Endothelial cell of umbilical vein (primary cell): ENCODE results near the gene TFAP2E. TPM values are rescaled to one million over a fixed set of nuclear protein-coding genes. Genes with fewer than 3 reads are reported as not detected.

Experiments used
- BruUV-seq: library from RNA; stranded (reverse); fragments of 400-500 nt; replicated peaks from 2 replicates; lab custom pipeline; 2021; lab: Mats Ljungman, UMichigan
- CTCF ChIA-PET: fragments of 300-600, 350-600 bp; sonication (Branson Sonifier 250); formaldehyde crosslinking; loops from one replicate; lab custom pipeline; 2021; ENCODE audit warnings: antibody characterized with exemption, inconsistent platforms; lab: Charles Lee
- POLR2A ChIA-PET: fragments of 300-600, 350-600 bp; sonication (Branson Sonifier 250); formaldehyde crosslinking; loops from one replicate; lab custom pipeline; 2021; ENCODE audit warnings: antibody characterized with exemption, inconsistent platforms; lab: Charles Lee
- DNase-seq: peaks from one replicate; pipeline ENCODE4 v3.0.0-alpha.2; 2011; ENCODE audit warnings: low read depth, low spot score
- FAIRE-seq: peaks from 2 replicates; lab custom pipeline; 2011; peaks lifted over from hg19 to GRCh38; lab: Jason Lieb, UNC
- H2AFZ ChIP-seq: 2 replicates; pipeline ENCODE4 v1.6.0; 2012; ENCODE audit warnings: low read depth, low read length, control low read depth, inconsistent platforms
- H3K27ac ChIP-seq: 2 replicates; pipeline ENCODE4 v1.5.1; 2011; ENCODE audit warnings: low read depth, mild to moderate bottlenecking, control low read depth, low read length, moderate library complexity; ENCODE audit not compliant: insufficient read depth
- H3K27me3 ChIP-seq, 2 experiments: 2 replicates each; pipeline versions ENCODE4 v1.6.0 to v1.6.1; 2011; ENCODE audit warnings: low read length in 2 of 2, mixed read lengths in 1 of 2; ENCODE audit not compliant: control insufficient read depth in 2 of 2, insufficient read depth in 2 of 2
- H3K36me3 ChIP-seq, 2 experiments: 2 replicates in 1 of 2; 3 replicates in 1 of 2; pipeline ENCODE4 v1.5.1; 2011; ENCODE audit warnings: low read length in 2 of 2, mild to moderate bottlenecking in 1 of 2, moderate library complexity in 1 of 2; ENCODE audit not compliant: control insufficient read depth in 2 of 2, insufficient read depth in 2 of 2; ENCODE audit errors: extremely low read depth in 1 of 2
- H3K4me1 ChIP-seq: 3 replicates; pipeline ENCODE4 v1.5.1; 2011; ENCODE audit warnings: mild to moderate bottlenecking, low read length; ENCODE audit not compliant: control insufficient read depth, insufficient read depth; ENCODE audit errors: extremely low read depth
- H3K4me2 ChIP-seq: 2 replicates; pipeline ENCODE4 v1.6.1; 2011; ENCODE audit warnings: low read length, control low read depth, mixed read lengths; ENCODE audit not compliant: insufficient read depth
- H3K4me3 ChIP-seq, 3 experiments: fragments of 200-600 bp in 1 of 3; sonication (generic), shearing (Covaris generic) in 1 of 3; replicated peaks in 1 of 3; 2 replicates each; pipeline ENCODE4 v1.5.1; 2011 to 2016; ENCODE audit warnings: control low read depth in 3 of 3, low read length in 3 of 3, mild to moderate bottlenecking in 2 of 3, inconsistent platforms in 1 of 3, low read depth in 1 of 3, moderate library complexity in 1 of 3; ENCODE audit not compliant: insufficient read depth in 1 of 3
- H3K79me2 ChIP-seq: 2 replicates; pipeline ENCODE4 v1.6.0; 2012; ENCODE audit warnings: low read length, inconsistent platforms; ENCODE audit not compliant: control insufficient read depth, insufficient read depth
- H3K9ac ChIP-seq: replicated peaks from 2 replicates; pipeline ENCODE3; 2011; ENCODE audit warnings: low read length, control low read depth; ENCODE audit not compliant: insufficient read depth; ENCODE audit errors: extremely low read depth
- H3K9me1 ChIP-seq: replicated peaks from 3 replicates; pipeline ENCODE4 v1.6.0; 2011; ENCODE audit warnings: mild to moderate bottlenecking, low read length; ENCODE audit not compliant: control insufficient read depth, insufficient read depth; ENCODE audit errors: extremely low read depth
- H3K9me3 ChIP-seq: replicated peaks from 2 replicates; pipeline ENCODE4 v1.5.1; 2012; ENCODE audit warnings: low read length, inconsistent platforms; ENCODE audit not compliant: control insufficient read depth, insufficient read depth
- H4K20me1 ChIP-seq: replicated peaks from 2 replicates; pipeline ENCODE3; 2011; ENCODE audit warnings: mild to moderate bottlenecking, low read length; ENCODE audit not compliant: control insufficient read depth, insufficient read depth; ENCODE audit errors: extremely low read depth
- EZH2 ChIP-seq: IDR thresholded peaks from 2 replicates; pipeline ENCODE4 v1.6.1; 2012; ENCODE audit warnings: borderline replicate concordance, low read depth, mild to moderate bottlenecking, moderate library complexity, low read length, inconsistent platforms; ENCODE audit not compliant: severe bottlenecking
- GATA2 ChIP-seq: IDR thresholded peaks from 2 replicates; pipeline ENCODE4 v1.7.0; 2011; ENCODE audit warnings: low read depth, mild to moderate bottlenecking, moderate library complexity, mixed read lengths, low read length; ENCODE audit not compliant: insufficient read length, insufficient read depth
- JUN ChIP-seq: IDR thresholded peaks from 2 replicates; pipeline ENCODE4 v1.6.1; 2011; ENCODE audit warnings: borderline replicate concordance, low read depth; ENCODE audit not compliant: insufficient read length, insufficient read depth
- POLR2A ChIP-seq: IDR thresholded peaks from 2 replicates; pipeline ENCODE4 v1.6.1; 2012; ENCODE audit warnings: low read depth, mild to moderate bottlenecking, control low read depth, low read length
- dilution Hi-C: fragments of 300-500 bp; cut with MboI; formaldehyde crosslinking; loops from one replicate; pipeline ENCODE4 v1.15.0; 2019; ENCODE audit warnings: low sequenced_read_pairs; ENCODE audit not compliant: extremely low pct_ligation_motif_present
- intact Hi-C: fragments of 100-400 bp; cut with micrococcal nuclease; formaldehyde crosslinking; loops from one replicate; pipeline ENCODE4 v1.10.0; 2022
- polyA plus RNA-seq, 4 experiments: library from polyadenylated mRNA; depleted of rRNA in 3 of 4; stranded (reverse) in 3 of 4; unstranded in 1 of 4; fragments of >200 nt; gene quantifications; 2 replicates each; pipeline versions ENCODE4 v1.2.1 to v1.2.3, GENCODE V29; 2011 to 2012; ENCODE audit warnings: missing spikeins in 1 of 4
- total RNA-seq: library from RNA; stranded (reverse); gene quantifications from 2 replicates; pipeline ENCODE4 v1.2.3, GENCODE V29; 2021
- TF ChIP-seq, protein P1 (sequence below), 2 donors: IDR thresholded peaks; 1 replicate in 1 of 2; 2 replicates in 1 of 2; pipeline ENCODE4 v1.5.1; 2011; ENCODE audit warnings: low read length in 2 of 2, mild to moderate bottlenecking in 2 of 2, moderate library complexity in 2 of 2, control low read depth in 1 of 2, inconsistent platforms in 1 of 2, low read depth in 1 of 2; ENCODE audit not compliant: insufficient read depth in 1 of 2; ENCODE audit errors: extremely low read depth in 1 of 2

Gene TFAP2E
- total and polyA plus RNA-seq, 2 donors (not counting 3 experiments of a cell fraction or from before 2014, with no cell fraction given): 0.06 TPM; not detected in 1

DNA sequence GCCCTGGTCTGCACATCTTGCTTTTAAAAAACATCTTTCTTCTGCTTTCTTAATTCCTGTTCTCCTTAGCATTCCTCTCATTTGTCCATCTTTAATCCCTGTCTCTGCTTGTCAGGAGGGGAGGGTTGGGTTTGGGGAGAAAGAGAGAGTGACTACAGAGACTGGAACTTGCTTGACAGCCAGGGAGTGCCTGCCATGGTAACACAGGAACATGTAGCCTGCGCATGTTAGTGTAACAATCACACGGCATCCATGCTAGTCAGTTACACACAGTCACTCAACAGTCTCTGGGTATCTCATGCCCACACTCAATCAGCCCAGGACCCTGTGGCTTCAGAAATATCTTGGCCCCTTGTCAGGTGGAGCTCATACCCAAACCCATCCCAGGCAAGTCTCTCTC, 818 bp upstream of the TFAP2E start:
- ChIA-PET POLR2A (no interaction called here), CTCF (interaction anchor here (0.7 to 4.5 kb wide), 9 partner anchors 7 to 201 kb away, joined by 3 to 67 read pairs (median 7); partner anchors contain the start of gene CLSPN)
- no peak for DNase-seq
- H3K9ac ChIP-seq: no peak overlapping the region
- H3K27ac ChIP-seq: no peak overlapping the region
- no peaks in the 10 kb centered on the region for H3K9me3 ChIP-seq
- H3K27me3 ChIP-seq: peaks cover 43 to 63% of the 10 kb centered on the region in 2 experiments
- H2AFZ ChIP-seq: no peak overlapping the region
- H3K9me1 ChIP-seq: no peaks in the 10 kb centered on the region
- no peaks in the 10 kb centered on the region for H3K36me3 ChIP-seq
- no peaks in the 10 kb centered on the region for H3K79me2 ChIP-seq
- H3K4me1 ChIP-seq: peaks cover 6% of the 10 kb centered on the region
- no peaks in the 10 kb centered on the region for H4K20me1 ChIP-seq
- H3K4me2 ChIP-seq: no peak overlapping the region
- no peak for TF ChIP-seq EZH2
- TF ChIP-seq GATA2: no peak
- TF ChIP-seq, protein P1, sequence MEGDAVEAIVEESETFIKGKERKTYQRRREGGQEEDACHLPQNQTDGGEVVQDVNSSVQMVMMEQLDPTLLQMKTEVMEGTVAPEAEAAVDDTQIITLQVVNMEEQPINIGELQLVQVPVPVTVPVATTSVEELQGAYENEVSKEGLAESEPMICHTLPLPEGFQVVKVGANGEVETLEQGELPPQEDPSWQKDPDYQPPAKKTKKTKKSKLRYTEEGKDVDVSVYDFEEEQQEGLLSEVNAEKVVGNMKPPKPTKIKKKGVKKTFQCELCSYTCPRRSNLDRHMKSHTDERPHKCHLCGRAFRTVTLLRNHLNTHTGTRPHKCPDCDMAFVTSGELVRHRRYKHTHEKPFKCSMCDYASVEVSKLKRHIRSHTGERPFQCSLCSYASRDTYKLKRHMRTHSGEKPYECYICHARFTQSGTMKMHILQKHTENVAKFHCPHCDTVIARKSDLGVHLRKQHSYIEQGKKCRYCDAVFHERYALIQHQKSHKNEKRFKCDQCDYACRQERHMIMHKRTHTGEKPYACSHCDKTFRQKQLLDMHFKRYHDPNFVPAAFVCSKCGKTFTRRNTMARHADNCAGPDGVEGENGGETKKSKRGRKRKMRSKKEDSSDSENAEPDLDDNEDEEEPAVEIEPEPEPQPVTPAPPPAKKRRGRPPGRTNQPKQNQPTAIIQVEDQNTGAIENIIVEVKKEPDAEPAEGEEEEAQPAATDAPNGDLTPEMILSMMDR (IDR thresholded peaks at IDR 0.05; ENCODE audit: extremely low read depth in 1 of 2, insufficient read depth in 1 of 2, low read depth in 1 of 2, low read length in 2 of 2): no peak
- TF ChIP-seq POLR2A: no peak
- no peak overlapping the region for H3K4me3 ChIP-seq
- dilution Hi-C loops (no loop called here), intact Hi-C loops (no loop called here)
- FAIRE-seq: no peak
- no TSS peak for BruUV-seq

DNA sequence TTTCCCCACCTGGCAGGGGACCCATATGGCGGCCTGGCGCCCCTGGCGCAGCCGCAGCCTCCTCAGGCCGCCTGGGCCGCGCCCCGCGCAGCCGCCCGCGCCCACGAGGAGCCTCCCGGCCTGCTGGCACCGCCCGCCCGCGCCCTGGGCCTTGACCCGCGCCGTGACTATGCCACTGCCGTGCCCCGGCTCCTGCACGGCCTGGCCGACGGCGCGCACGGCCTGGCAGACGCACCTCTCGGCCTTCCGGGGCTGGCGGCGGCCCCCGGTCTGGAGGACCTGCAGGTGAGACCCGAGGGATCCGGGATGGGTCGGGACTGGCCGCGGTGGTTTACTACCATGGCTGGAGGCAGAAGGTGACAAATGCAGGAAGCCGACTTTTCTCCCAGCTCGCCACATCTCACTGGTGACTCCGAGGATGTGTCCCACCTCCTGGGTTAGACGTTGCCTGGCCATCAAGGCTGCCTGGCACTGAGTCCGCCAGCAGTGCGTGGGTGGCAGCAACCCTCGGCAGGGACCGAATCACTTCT, 1.1 kb downstream of the TFAP2E start:
- no TSS peak for BruUV-seq

More for the DNA sequence above, 1.1 kb downstream of the TFAP2E start:
- no peak overlapping the region for H3K9ac ChIP-seq
- ChIA-PET CTCF (interaction anchor here (2.6 to 4.5 kb wide), 2 partner anchors 9 to 152 kb away, joined by 13 to 67 read pairs; no protein-coding TSS in a partner anchor), POLR2A (no interaction called here)
- peaks cover 9% of the 10 kb centered on the region for H3K4me1 ChIP-seq
- dilution Hi-C loops (no loop called here), intact Hi-C loops (no loop called here)
- H4K20me1 ChIP-seq: no peaks in the 10 kb centered on the region
- TF ChIP-seq EZH2 (peak; percentile 95), JUN (no peak)
- no peaks in the 10 kb centered on the region for H3K79me2 ChIP-seq
- no peaks in the 10 kb centered on the region for H3K36me3 ChIP-seq
- H3K4me2 ChIP-seq: no peak overlapping the region
- no peaks in the 10 kb centered on the region for H3K9me3 ChIP-seq
- DNase-seq (no peak), FAIRE-seq (no peak)
- H2AFZ ChIP-seq: no peak overlapping the region
- no peak overlapping the region for H3K27ac ChIP-seq
- no peak overlapping the region for H3K4me3 ChIP-seq
- peaks cover 43 to 65% of the 10 kb centered on the region in 2 experiments for H3K27me3 ChIP-seq
- H3K9me1 ChIP-seq: no peaks in the 10 kb centered on the region
